Erythroblast (primary cell): ENCODE data around the gene ARL4A.

Experiments
- GATA1 ChIP-seq: IDR thresholded peaks from 2 replicates; pipeline ENCODE4 v1.6.1; 2011; ENCODE audit warnings: low read depth, mild to moderate bottlenecking, control low read depth, low read length, moderate library complexity
- POLR2A ChIP-seq: IDR thresholded peaks from 2 replicates; pipeline ENCODE4 v1.6.1; 2011; ENCODE audit warnings: mild to moderate bottlenecking, low read length

GRCh38 chr7:12684733-12685132, 2.7 kb upstream of the ARL4A start:
- TF ChIP-seq POLR2A (no peak), GATA1 (no peak)
